Activated CD8-positive, alpha-beta memory T cell treated with anti-CD3 and anti-CD28 coated beads, Interleukin-2, amount 50 U/mL, for 1 hour (primary cell): ENCODE data around the gene TSPAN7.

Source experiments
- DNase-seq: peaks from one replicate; pipeline ENCODE4 v3.0.0-alpha.2; 2020; ENCODE audit errors: extremely low read depth

Gene TSPAN7

DNA sequence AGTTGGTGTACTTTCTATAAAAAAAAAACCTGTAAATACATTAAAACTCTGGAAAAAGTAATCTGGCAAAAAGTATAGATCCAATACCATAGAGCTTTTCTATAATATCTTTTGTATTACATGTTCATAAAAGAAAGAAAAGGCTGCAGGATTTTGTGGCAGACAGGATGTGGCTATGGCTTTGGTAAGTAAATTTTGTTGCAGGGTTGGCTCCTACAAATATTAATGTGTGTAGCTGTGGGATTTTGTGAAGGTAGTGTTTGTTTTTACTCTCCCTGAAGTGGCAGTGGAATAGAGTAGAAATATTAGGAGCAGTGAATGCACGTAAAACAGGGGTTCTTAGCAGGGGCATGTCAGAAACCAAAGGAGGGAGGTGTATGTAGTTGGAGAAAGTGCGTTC, 84.8 kb downstream of the TSPAN7 start:
- no peak for DNase-seq

- no peak for DNase-seq
Observed at GRCh38 chrX:38649221-38649620, 87.9 kb downstream of the TSPAN7 start.

DNA sequence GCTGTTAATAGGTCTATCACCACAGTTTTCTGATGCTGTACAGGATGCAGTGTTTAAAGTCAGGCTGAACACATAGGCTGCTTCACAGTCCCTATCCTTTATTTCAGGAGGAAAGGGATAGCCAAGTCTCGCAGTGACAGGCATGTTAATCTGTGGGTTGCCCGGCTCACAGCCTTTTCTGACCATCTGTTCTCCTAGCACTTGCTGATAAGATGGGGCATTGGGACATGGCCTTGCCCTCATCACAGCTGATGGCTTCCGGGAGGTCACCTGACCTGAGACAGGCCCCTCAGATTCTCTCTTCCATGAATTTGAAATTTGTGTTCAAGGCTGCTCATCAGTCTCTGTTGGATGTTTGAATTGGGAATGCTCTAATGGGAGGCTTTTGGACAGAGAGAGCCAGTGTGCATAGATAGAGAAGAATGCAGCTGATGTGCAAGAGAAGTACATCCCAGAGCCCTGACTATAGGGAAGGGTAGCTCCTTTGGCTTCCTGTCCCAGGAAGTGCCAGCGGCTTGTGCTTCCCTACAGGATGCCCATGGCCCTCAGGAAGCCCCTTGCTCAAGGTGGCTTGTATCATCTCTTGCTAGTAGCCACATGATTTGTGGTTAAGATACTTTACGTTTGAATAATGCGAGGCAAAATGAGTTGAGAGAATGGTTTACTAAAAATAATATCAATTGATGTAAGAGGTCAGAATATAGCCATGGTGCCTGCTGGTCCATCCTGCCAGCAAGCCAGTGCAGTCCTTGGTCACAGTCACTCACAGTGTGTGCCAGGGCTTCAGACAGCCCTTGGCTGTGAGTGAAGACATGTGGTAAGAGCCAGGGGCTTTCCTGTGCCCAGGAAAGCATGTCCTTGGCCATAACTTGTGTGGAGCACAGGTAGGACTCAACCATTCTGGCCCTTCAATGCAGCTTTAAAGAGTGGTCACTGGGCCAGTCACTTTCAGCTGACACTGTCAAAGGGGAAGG, 88.6 kb downstream of the TSPAN7 start:
- DNase-seq = no peak

GRCh38 chrX:38651625-38652601, 90.6 kb downstream of the TSPAN7 start:
- no peak for DNase-seq

GRCh38 chrX:38652934-38653442, 91.6 kb downstream of the TSPAN7 start:
- no peak for DNase-seq

- DNase-seq = no peak
Observed at GRCh38 chrX:38654302-38654701, 93.0 kb downstream of the TSPAN7 start.

- no peak for DNase-seq
Observed at GRCh38 chrX:38656350-38656915, 95.1 kb downstream of the TSPAN7 start.

- DNase-seq = no peak
Observed at GRCh38 chrX:38657562-38657961, 96.2 kb downstream of the TSPAN7 start.

GRCh38 chrX:38660395-38661102, 99.2 kb downstream of the TSPAN7 start:
- DNase-seq = no peak

- no peak for DNase-seq
Observed at GRCh38 chrX:38661103-38661441, 99.7 kb downstream of the TSPAN7 start.

- DNase-seq = no peak
Observed at GRCh38 chrX:38661561-38661960, 100.2 kb downstream of the TSPAN7 start.

- no peak for DNase-seq
Observed at GRCh38 chrX:38662640-38663039, 101.3 kb downstream of the TSPAN7 start.

DNA sequence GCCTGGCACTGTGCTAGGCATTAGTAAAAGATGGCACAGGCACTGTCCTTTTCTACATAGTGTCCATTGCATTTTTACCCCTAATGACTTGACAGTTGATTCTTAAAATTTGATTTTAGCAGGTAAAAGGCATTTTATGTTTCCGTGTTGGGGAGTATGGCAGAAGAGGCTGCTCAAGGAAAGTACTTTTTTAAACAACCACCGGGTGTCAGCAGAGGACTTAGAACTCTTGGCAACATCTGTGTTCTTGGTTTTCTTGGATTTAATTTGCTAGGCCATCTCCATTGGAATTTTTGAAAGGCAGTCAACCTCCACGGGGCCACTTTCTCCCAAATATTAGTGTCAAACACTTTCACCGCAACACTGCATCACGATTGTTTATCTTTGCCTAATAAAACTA, 102.9 kb downstream of the TSPAN7 start:
- DNase-seq = no peak

- no peak for DNase-seq
Observed at GRCh38 chrX:38666909-38667308, 105.6 kb downstream of the TSPAN7 start.

DNA sequence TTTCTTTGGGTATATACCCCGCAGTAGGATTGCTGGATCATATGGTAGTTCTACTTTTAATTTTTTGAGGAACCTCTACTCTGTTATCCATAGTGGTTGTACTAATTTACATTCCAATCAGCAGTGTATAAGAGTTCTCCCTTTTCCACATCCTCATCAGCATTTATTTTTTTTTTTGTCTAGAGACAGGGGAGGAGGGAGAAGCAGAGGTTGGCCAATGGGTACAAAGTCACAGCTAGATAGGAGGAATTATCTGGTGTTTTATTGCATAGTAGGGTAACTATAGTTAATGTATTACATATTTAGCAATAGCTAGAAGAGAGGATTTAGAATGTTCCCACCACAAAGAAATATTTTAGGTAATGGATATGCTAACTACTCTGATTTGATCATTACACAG, 107.4 kb downstream of the TSPAN7 start:
- DNase-seq = no peak

GRCh38 chrX:38669428-38669827, 108.1 kb downstream of the TSPAN7 start:
- DNase-seq = no peak

GRCh38 chrX:38672646-38673045, 111.3 kb downstream of the TSPAN7 start:
- DNase-seq = no peak

DNA sequence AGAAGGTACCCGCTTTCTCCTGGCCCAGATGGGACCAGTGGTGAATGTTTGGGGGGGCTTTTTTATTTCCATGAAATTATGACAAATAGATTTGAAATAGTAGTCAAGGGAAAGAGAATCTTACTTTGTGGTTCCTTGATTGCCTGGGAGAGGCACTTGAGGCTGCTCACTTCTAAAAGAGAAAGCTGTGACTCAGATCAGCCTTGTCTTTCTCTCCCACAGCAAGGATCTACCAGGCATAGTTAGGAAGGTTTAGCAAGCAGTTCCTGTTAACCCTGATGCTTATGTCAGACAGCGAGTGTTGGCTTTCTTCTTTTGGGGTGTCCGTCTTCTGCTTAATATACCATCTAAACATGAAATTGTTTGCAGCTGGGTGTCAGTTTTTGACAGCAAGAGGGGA, 114.5 kb downstream of the TSPAN7 start:
- no peak for DNase-seq

DNA sequence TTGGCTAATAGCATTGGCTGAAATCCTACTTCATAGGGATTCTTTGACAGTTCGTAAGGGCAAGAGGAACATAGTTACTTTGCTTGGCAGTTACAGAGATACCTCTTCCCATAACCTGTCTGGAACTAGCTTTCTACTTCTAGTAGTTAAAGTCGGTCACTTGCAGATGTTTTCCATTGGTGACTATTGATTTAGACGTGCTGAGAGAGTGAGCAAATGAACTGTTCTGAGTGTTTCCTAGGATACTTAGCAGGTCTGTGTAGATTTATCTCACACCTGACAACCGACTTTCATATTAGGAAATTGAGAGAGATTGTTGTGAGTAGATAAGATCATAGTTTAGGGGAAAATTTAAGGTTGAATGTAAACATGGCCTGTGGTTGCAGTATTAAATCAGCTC, 116.8 kb downstream of the TSPAN7 start:
- no peak for DNase-seq

DNA sequence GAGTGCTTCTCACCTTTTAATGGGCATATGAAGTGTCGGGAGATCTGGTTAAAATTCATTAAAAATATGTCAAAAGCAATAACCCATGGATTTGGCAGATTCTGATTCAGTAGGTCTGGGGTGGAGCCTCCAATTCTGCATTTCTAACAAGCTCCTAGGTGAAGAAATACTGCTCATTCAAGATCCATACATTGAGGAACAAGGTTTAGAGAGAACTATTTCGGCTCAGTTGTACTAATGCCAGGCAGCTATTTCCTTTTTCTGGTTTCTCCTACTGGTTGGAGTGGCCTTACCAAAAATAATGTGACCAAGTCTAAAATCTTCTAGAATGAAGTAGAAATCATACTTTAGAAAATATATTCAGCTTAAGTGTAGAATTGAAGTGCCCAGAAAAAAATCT, 117.5 kb downstream of the TSPAN7 start:
- DNase-seq = no peak

- no peak for DNase-seq
Observed at GRCh38 chrX:38679695-38680094, 118.4 kb downstream of the TSPAN7 start.
